Effector CD4-positive, alpha-beta T cell (primary cell): Measurements from ENCODE around the gene POMC.
"Not testable (repeated sequence)": the region's sequence is repeated elsewhere in the genome, so short reads cannot be mapped to it uniquely, and the experiment has no call there.

Experiments used
- DNase-seq: peaks from one replicate; pipeline ENCODE4 v3.0.0-alpha.2; 2020
- total RNA-seq: gene quantifications from one replicate; lab custom pipeline; 2026; lab: John Stamatoyannopoulos, UW

Gene POMC
- total RNA-seq: 6.8 reads per million, percentile 25 among the genes with 10 or more reads in this experiment

- DNase-seq: peak; percentile 12
Measured at GRCh38 chr2:25168256-25169072, at the start of gene POMC. Gene POMC (minus strand): TSS chr2:25168580. CDS start chr2:25164772, 3,808 bp downstream.

GRCh38 chr2:25218100-25218499 is 49.7 kb upstream of the POMC start:
- no peak for DNase-seq

- DNase-seq: peak; percentile 71
Measured at GRCh38 chr2:25215948-25216679, 47.7 kb upstream of the POMC start.

GRCh38 chr2:25215232-25215631 is 46.9 kb upstream of the POMC start:
- no peak for DNase-seq

GRCh38 chr2:25213229-25213628 is 44.8 kb upstream of the POMC start:
- no peak for DNase-seq

- not testable (repeated sequence) for DNase-seq
Measured at GRCh38 chr2:25210923-25211322, 42.5 kb upstream of the POMC start.

- DNase-seq: no peak
Measured at GRCh38 chr2:25207078-25207545, 38.7 kb upstream of the POMC start.

GRCh38 chr2:25204190-25204838 is 35.9 kb upstream of the POMC start:
- DNase-seq: no peak

GRCh38 chr2:25202275-25202674 is 33.9 kb upstream of the POMC start:
- no peak for DNase-seq

- no peak for DNase-seq
Measured at GRCh38 chr2:25201794-25202193, 33.4 kb upstream of the POMC start.

- no peak for DNase-seq
Measured at GRCh38 chr2:25201265-25201664, 32.9 kb upstream of the POMC start.

GRCh38 chr2:25198576-25198975 is 30.2 kb upstream of the POMC start:
- DNase-seq: no peak

- no peak for DNase-seq
Measured at GRCh38 chr2:25198209-25198525, 29.8 kb upstream of the POMC start.

- DNase-seq: no peak
Measured at GRCh38 chr2:25197336-25198208, 29.2 kb upstream of the POMC start.

- DNase-seq: no peak
Measured at GRCh38 chr2:25194576-25195122, 26.3 kb upstream of the POMC start.

GRCh38 chr2:25190536-25190935 is 22.2 kb upstream of the POMC start:
- no peak for DNase-seq

GRCh38 chr2:25188405-25188804 is 20.0 kb upstream of the POMC start:
- no peak for DNase-seq

- no peak for DNase-seq
Measured at GRCh38 chr2:25187729-25188350, 19.5 kb upstream of the POMC start.

GRCh38 chr2:25184254-25184653 is 15.9 kb upstream of the POMC start:
- DNase-seq: no peak

GRCh38 chr2:25178976-25179375 is 10.6 kb upstream of the POMC start:
- no peak for DNase-seq

- no peak for DNase-seq
Measured at GRCh38 chr2:25177211-25177611, 8.8 kb upstream of the POMC start.
